RWPE1 (cell line): ENCODE results near the gene DLGAP1.

ENCODE experiments used
- CTCF ChIA-PET: fragments of 350-600 bp; sonication (Branson Sonifier 250); formaldehyde crosslinking; extraction: SDS; loops from one replicate; lab custom pipeline; 2021; lab: Yijun Ruan, JAX
- POLR2A ChIA-PET: fragments of 400-600 bp; formaldehyde crosslinking; extraction: SDS; loops from one replicate; lab custom pipeline; 2020; ENCODE audit warnings: antibody characterized with exemption; ENCODE audit not compliant: low non-redundant PET; lab: Yijun Ruan, JAX
- DNase-seq: peaks from one replicate; pipeline ENCODE4 v3.0.0; 2012; ENCODE audit warnings: low spot score
- H3K27ac ChIP-seq: fragments of 450-650 bp; 2 replicates; pipeline ENCODE4 v1.5.1; 2017
- CTCF ChIP-seq: fragments of 450-650 bp; conservative IDR thresholded peaks from 2 replicates; pipeline ENCODE4 v1.5.1; 2017; ENCODE audit warnings: low read depth, mild to moderate bottlenecking

Gene DLGAP1

GRCh38 chr18:4369705-4370104, 85.4 kb downstream of the DLGAP1 start:
- no peak overlapping the region for H3K27ac ChIP-seq
- ChIA-PET POLR2A (no interaction called here), CTCF (no interaction called here)
- no peak for DNase-seq
- TF ChIP-seq CTCF, result no peak

- CTCF ChIA-PET, result no interaction called here
- POLR2A ChIA-PET, result no interaction called here
- TF ChIP-seq CTCF, result no peak
- no peak overlapping the region for H3K27ac ChIP-seq
- no peak for DNase-seq
Measured at GRCh38 chr18:4360221-4360715, 94.8 kb downstream of the DLGAP1 start.

GRCh38 chr18:4358618-4359017, 96.5 kb downstream of the DLGAP1 start:
- no peak overlapping the region for H3K27ac ChIP-seq
- ChIA-PET CTCF (no interaction called here), POLR2A (no interaction called here)
- DNase-seq, result no peak
- no peak for TF ChIP-seq CTCF

- DNase-seq, result no peak
- no peak for TF ChIP-seq CTCF
- no peak overlapping the region for H3K27ac ChIP-seq
- POLR2A ChIA-PET, result no interaction called here
- CTCF ChIA-PET, result no interaction called here
Measured at GRCh38 chr18:4357579-4357978, 97.5 kb downstream of the DLGAP1 start.

GRCh38 chr18:4356929-4357328, 98.2 kb downstream of the DLGAP1 start:
- DNase-seq, result no peak
- no peak for TF ChIP-seq CTCF
- CTCF ChIA-PET, result no interaction called here
- no peak overlapping the region for H3K27ac ChIP-seq
- POLR2A ChIA-PET, result no interaction called here

- ChIA-PET POLR2A (no interaction called here), CTCF (no interaction called here)
- H3K27ac ChIP-seq, result no peak overlapping the region
- no peak for TF ChIP-seq CTCF
- no peak for DNase-seq
Measured at GRCh38 chr18:4353853-4354418, 101.2 kb downstream of the DLGAP1 start.
